Activated T-cell treated with anti-CD3 and anti-CD28 coated beads, Interleukin-2, amount 50 U/mL, for 48 hours (primary cell): ENCODE measurements around the gene GJD4.

Source experiments
- DNase-seq, 2 experiments: peaks; one replicate each; pipeline ENCODE4 v3.0.0-alpha.2; 2020

GJD4 gene

DNA sequence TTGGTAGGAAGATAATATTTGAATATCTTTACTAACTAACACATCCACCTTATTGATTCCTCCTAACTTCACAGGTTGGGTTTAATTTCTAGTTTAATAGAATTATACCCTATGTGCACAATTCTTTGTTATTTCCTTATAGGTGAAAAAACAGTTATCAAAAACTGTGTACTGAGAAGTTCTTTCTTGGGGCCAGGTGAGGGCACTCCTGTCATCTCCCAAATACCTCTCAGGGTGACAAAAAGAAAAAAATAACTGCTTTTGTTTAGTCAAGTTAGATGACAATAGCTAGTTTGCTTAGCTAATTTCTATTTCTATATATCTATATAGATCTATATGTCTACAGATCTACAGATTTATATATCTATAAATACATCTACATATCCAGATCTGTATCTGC lies 26.9 kb downstream of the GJD4 start:
- no peak for DNase-seq

DNA sequence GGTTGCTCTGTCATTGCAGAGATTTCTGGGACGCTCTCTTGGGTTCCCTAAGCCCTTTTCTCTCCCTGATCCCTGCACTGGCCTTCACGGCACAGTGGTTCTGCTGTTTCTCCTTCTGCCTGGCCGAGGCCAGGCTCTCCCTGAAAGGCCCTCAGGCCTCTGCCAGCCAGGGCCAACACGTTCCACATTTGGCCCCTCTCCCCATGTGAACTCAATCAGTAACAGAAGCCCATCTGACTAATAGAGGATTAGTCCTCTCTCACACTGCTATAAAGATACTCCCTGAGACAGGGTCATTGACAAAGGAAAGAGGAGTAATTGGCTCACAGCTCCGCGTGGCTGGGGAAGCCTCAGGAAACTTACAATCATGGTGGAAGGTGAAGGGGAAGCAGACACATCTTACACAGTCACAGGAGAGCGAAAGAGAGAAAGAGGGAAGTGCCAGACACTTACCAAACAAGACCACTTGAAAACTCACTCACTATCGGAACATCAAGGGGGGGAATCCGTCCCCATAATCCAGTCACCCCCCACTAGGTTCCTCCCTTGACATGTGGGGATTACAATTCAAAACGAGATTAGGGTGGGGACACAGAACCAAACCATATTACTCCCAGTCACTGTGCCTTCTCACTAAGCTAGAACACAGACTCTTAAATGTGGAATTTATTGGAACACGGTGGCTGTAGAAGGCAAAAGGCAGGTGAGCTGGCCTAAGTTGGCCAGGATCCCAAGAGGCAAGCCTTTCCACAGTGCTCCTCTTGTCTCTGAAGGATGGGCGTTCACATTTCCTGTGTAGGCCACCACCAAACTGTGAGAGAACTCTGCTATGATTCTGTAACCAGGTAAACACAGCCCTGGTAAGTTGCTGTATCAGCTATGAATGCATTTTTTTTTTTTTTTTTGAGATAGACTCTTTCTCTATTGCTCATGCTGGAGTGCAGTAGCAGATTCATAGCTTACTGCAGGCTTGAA lies 28.2 kb downstream of the GJD4 start:
- no peak for DNase-seq

DNA sequence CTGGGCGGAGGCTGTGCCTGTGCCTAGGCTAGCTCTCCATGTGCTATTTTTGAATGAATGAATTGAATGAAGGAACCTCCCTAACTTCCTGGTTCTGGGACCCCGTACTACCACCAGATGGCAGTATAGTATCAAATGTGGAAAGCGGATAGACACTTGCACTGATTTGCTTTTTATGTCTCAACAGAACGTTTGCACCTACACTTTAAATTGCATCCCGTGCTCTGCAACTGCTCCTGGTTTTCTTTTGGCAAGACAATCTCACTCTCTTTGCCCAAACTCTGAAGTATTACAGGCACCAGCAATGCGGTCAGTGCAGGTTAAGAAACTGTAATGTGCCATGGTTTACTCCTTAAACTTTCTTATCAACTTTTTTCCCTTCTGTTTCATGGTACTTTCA lies 30.4 kb downstream of the GJD4 start:
- peak; percentile 34 to 41 for DNase-seq

DNA sequence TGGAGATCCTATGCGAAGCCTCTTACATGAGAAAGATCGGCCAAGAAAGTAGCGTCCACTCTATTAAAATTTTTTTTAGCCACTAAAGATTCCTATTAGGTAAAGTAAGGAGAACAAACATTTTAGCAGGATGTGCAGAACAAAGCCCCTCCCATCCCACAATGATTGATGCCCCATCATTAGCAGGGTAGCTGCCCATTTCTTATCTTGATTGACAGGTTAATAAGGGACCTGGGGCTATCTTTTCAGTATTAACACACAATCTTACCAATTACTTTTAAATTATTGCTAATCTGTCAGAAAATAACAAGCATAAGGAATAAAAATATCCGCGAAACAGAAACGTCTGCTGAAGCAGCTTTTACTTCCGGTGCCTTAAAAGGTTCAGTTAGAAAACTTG lies 31.8 kb downstream of the GJD4 start:
- DNase-seq, result no peak

DNA sequence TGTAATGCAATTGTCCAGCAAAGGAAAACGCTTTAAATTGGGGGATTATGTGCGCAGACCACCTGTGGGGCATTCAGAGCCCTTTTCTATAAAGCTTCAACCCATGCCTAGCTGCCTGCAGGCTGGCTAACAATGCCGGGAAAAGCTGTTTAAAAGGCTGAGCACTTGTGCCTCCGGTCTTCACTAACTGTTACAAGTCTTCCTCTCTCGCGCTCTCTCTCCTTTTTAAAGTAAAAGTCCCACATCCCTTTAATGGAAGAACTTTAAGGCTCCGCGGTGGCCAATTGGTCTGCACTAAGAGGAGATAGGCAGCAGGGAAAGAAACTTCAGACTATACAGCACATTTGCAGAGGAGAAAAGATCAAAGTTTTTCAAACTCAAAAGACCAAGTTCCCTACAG lies 32.3 kb downstream of the GJD4 start:
- no peak for DNase-seq

GRCh38 chr10:35638101-35638500 lies 33.0 kb downstream of the GJD4 start:
- no peak for DNase-seq

- no peak for DNase-seq
Measured at GRCh38 chr10:35639021-35639727, 34.0 kb downstream of the GJD4 start.

DNA sequence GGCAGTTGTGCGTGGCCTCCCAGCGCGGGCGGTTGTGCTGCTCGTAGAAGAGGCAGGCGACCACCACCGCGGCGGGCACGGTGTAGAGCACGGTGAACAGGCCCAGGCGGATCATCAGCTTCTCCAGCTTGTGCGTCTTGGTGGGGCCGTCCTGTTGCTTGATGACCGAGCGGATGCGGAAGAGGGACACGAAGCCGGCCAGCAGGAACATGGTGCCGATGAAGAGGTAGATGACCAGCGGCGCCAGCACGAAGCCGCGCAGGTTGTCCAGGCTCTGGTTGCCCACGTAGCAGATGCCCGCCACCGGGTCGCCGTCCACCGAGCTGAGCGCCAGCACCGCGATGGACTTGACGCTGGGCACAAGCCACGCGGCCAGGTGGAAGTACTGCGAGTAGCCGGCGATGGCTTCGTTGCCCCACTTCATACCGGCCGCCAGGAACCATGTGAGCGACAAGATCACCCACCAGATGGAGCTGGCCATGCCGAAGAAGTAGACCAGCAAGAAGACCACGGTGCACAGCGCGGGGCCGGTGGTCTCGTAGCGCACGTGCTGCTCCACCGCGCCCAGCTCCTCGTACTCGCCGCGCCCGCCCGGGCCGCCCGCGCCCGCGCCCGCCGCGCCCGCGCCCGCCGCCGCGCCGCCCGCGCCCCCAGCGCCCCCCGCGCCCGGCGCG lies 34.7 kb downstream of the GJD4 start:
- DNase-seq, result peak; percentile 17 to 31

DNA sequence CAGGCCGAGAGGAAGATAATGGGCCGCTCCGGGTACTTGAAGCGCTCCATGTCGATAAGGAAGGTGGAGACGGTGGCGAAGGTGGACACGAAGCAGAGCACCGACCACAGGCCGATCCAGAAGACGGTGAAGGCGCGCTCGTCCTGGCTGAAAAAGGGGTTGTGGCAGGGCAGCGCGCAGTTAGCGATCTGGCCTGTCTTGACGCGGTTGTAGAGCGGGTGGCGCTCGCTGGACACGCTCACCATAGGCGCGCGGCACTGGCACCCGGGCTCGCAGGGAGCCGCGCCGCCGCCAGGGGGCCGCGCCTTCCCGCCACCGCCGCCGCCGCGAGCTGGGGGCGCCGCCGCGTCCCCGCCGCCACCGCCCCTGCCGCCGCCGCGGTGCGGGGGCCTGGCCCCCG lies 35.3 kb downstream of the GJD4 start:
- peak; percentile 52 to 66 for DNase-seq

DNA sequence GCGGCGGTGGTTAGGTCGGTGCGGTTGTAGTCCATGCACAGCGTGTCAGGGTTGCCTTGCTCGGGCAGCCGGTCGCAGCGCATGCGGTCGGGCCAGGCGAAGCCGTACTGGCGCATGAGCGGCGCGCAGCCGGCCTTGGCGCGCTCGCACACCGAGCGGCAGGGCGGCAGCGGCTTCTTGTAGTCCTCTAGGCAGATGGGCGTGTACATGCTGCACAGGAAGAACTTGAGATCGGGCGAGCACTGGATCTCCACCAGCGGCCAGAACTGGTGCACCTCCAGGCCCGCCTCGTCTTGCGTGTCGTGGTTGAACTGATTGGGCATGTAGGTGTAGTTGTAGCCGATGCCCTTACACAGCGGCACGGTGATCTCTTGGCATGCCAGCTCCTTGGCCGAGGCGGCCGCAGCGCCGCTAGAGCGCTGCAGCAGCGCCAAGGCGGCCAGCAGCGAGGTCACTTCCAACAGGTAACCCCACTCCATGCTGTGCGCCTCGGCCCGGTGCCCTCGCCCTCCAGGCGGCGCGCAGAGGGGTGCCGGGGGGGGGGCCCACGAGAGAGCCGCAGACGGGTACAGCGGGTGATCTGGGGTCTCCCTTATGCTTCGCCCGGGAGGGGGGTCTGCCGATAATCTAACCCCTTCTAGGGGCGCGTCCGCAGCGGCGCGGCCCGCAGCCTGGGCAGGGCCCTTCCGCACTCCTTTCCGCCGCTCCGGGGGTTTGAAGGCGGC lies 36.0 kb downstream of the GJD4 start:
- DNase-seq, result peak; percentile 66 to 76

DNA sequence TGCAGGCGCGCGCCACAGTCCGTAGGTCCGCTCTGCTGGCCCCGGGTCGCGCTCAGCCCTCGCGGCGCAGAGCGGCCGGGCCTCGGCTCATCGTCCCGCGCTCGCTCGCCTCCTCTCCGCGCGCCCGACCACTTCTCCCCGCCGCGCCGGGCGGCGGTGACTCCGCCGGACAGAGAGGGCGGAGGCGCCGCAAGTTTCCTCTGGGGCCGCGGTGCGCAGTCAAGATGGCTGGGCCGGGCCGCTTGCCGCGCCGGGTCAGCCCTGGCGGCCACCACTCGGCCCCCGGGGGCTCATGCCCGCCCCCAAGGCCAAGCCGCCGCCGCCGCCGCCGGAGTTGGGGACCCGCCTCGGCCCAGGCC lies 36.5 kb downstream of the GJD4 start:
- peak; percentile 29 to 45 for DNase-seq

DNA sequence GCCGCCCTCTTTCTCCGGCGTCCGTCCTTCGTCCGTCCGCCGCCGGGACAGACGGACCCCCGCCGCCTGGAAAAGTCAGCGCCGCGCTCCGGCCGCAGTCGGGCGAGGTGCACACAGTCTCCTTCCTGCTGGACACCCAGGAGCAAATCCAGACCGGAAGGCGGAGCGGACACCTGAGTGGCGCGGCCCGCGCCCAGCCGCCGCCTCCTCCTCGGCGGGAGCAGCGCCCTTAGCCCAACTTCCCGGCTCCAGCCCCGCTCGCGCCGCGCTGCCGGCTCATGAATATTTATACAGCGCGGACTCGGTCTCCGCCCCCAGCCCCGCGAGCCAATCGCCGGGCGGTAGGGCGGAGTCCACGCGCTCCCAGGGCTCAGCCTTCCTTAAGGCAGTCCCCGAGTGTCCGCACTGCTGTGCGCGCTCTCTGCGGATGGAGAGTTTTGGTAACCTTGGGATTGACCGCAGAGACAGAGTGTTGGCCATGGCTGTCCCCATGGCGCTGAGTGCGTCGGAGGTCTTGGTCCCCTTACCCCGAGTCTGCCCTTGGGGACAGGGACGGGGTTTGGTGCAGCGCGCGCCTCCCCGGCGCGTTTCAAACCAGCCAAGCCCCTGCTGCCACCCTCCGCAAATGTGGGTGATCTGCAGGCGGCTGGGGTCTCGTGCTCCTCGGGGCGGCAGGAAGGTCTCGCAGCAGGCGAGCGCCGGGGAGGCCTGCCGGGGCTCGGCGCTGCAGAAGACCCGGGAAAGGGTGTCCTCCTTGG lies 37.1 kb downstream of the GJD4 start, which contains the start of gene FZD8:
Gene FZD8, minus strand, starts transcription at position 262 of the 758 bp plus-strand sequence. CDS start 867 bp downstream, outside the sequence.
- peak; percentile 82 to 84 for DNase-seq

DNA sequence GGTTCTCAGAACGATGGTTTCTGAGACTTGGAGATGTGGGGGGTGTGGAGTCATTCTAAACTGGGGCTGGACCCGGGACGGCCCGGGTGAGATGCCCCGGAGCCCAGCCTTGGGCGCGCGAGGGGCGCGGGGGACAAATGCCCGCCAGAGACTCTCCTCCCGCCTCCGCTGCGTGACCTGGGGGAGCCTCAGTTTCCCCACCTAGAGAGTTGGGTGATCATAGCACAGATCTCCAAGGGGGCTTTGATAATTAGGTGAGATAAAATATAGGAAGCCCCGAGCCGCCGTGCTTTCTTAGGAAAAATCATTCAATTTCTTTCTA lies 37.6 kb downstream of the GJD4 start:
- no peak for DNase-seq

GRCh38 chr10:35643151-35644049 lies 38.3 kb downstream of the GJD4 start:
- peak; percentile 19 to 25 for DNase-seq

GRCh38 chr10:35644050-35644950 lies 39.2 kb downstream of the GJD4 start:
- DNase-seq, result no peak

GRCh38 chr10:35650894-35651293 lies 45.8 kb downstream of the GJD4 start:
- no peak for DNase-seq

- no peak for DNase-seq
Measured at GRCh38 chr10:35652824-35653223, 47.7 kb downstream of the GJD4 start.

DNA sequence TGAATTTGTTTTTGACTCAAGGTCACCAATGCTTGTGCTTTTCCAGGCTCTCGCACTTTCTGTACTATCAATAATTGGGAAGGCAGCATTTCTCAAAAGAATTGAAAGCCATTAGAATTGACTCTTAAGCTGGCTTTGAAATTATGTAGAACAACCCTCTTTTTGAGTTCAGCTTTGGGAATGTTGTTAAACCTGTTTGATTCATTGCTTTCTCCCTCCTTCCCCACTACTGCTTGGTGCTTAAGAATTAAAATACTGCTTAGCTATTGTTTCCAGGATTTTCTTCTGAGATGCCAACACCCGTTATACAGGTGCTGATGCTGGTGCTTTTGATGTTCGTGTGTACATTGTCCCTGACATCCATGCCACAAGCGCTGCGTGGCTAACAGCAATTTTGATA lies 52.5 kb downstream of the GJD4 start:
- DNase-seq, result no peak
